Measurements from ENCODE around the gene GPC5. TPM values are rescaled to one million over a fixed set of nuclear protein-coding genes. Genes with fewer than 3 reads are reported as not detected.

The GPC5 gene
- total and polyA plus RNA-seq, 2 of the 13 experiments (the other 11 are each of a cell fraction or from before 2014, with no cell fraction given) = 0.02 to 0.07 TPM

GRCh38 chr13:91776611-91777193, 378.3 kb downstream of the GPC5 start (continued):
- TF ChIP-seq, protein P1, sequence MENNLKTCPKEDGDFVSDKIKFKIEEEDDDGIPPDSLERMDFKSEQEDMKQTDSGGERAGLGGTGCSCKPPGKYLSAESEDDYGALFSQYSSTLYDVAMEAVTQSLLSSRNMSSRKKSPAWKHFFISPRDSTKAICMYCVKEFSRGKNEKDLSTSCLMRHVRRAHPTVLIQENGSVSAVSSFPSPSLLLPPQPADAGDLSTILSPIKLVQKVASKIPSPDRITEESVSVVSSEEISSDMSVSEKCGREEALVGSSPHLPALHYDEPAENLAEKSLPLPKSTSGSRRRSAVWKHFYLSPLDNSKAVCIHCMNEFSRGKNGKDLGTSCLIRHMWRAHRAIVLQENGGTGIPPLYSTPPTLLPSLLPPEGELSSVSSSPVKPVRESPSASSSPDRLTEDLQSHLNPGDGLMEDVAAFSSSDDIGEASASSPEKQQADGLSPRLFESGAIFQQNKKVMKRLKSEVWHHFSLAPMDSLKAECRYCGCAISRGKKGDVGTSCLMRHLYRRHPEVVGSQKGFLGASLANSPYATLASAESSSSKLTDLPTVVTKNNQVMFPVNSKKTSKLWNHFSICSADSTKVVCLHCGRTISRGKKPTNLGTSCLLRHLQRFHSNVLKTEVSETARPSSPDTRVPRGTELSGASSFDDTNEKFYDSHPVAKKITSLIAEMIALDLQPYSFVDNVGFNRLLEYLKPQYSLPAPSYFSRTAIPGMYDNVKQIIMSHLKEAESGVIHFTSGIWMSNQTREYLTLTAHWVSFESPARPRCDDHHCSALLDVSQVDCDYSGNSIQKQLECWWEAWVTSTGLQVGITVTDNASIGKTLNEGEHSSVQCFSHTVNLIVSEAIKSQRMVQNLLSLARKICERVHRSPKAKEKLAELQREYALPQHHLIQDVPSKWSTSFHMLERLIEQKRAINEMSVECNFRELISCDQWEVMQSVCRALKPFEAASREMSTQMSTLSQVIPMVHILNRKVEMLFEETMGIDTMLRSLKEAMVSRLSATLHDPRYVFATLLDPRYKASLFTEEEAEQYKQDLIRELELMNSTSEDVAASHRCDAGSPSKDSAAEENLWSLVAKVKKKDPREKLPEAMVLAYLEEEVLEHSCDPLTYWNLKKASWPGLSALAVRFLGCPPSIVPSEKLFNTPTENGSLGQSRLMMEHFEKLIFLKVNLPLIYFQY (CRISPR knock-in tag; IDR thresholded peaks at IDR 0.05; ENCODE audit: borderline replicate concordance) = no peak
- TF ChIP-seq ATAD3A (CRISPR knock-in tag; IDR thresholded peaks at IDR 0.05) (no peak), ZNF768 (CRISPR knock-in tag; IDR thresholded peaks at IDR 0.05) (no peak), ZNF547 (CRISPR knock-in tag; IDR thresholded peaks at IDR 0.05) (no peak)
- TF ChIP-seq, protein P2, sequence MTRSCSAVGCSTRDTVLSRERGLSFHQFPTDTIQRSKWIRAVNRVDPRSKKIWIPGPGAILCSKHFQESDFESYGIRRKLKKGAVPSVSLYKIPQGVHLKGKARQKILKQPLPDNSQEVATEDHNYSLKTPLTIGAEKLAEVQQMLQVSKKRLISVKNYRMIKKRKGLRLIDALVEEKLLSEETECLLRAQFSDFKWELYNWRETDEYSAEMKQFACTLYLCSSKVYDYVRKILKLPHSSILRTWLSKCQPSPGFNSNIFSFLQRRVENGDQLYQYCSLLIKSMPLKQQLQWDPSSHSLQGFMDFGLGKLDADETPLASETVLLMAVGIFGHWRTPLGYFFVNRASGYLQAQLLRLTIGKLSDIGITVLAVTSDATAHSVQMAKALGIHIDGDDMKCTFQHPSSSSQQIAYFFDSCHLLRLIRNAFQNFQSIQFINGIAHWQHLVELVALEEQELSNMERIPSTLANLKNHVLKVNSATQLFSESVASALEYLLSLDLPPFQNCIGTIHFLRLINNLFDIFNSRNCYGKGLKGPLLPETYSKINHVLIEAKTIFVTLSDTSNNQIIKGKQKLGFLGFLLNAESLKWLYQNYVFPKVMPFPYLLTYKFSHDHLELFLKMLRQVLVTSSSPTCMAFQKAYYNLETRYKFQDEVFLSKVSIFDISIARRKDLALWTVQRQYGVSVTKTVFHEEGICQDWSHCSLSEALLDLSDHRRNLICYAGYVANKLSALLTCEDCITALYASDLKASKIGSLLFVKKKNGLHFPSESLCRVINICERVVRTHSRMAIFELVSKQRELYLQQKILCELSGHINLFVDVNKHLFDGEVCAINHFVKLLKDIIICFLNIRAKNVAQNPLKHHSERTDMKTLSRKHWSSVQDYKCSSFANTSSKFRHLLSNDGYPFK (CRISPR knock-in tag; IDR thresholded peaks at IDR 0.05; ENCODE audit: borderline replicate concordance) = no peak

DNA sequence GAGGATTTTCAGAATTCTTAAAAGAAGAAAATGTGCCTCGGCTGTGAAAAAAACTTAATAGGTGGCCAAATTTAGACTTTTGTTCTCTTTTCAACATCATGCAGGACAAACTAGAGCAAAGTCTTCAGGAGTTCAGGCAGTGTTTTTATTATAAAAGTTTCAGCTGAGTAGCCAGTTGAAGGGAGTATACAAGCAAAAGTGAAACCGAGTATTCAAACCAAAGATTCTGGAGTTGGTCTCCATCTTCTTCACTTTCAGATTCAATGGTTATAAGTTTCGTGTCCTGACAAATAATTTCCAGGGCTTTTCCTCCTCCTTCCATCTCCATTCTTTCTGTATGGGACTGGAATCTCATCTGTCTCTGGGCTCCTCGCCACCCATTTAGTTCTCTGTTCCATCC, 379.7 kb downstream of the GPC5 start:
- FAIRE-seq = no peak
- no peak overlapping the region for H2AFZ ChIP-seq (ENCODE audit: low read length)
- TF ChIP-seq BCL6 (CRISPR knock-in tag; IDR thresholded peaks at IDR 0.05) (no peak), ZFYVE20 (CRISPR knock-in tag; IDR thresholded peaks at IDR 0.05; ENCODE audit: borderline replicate concordance, low read depth) (no peak), RCOR2 (CRISPR knock-in tag; IDR thresholded peaks at IDR 0.05) (no peak), ZNF333 (CRISPR knock-in tag; IDR thresholded peaks at IDR 0.05; ENCODE audit: borderline replicate concordance) (no peak), ZNF777 (CRISPR knock-in tag; IDR thresholded peaks at IDR 0.05) (no peak), DMAP1 (CRISPR knock-in tag; IDR thresholded peaks at IDR 0.05) (no peak), ZBTB21 (CRISPR knock-in tag; IDR thresholded peaks at IDR 0.05) (no peak)
- TF ChIP-seq, protein P3, sequence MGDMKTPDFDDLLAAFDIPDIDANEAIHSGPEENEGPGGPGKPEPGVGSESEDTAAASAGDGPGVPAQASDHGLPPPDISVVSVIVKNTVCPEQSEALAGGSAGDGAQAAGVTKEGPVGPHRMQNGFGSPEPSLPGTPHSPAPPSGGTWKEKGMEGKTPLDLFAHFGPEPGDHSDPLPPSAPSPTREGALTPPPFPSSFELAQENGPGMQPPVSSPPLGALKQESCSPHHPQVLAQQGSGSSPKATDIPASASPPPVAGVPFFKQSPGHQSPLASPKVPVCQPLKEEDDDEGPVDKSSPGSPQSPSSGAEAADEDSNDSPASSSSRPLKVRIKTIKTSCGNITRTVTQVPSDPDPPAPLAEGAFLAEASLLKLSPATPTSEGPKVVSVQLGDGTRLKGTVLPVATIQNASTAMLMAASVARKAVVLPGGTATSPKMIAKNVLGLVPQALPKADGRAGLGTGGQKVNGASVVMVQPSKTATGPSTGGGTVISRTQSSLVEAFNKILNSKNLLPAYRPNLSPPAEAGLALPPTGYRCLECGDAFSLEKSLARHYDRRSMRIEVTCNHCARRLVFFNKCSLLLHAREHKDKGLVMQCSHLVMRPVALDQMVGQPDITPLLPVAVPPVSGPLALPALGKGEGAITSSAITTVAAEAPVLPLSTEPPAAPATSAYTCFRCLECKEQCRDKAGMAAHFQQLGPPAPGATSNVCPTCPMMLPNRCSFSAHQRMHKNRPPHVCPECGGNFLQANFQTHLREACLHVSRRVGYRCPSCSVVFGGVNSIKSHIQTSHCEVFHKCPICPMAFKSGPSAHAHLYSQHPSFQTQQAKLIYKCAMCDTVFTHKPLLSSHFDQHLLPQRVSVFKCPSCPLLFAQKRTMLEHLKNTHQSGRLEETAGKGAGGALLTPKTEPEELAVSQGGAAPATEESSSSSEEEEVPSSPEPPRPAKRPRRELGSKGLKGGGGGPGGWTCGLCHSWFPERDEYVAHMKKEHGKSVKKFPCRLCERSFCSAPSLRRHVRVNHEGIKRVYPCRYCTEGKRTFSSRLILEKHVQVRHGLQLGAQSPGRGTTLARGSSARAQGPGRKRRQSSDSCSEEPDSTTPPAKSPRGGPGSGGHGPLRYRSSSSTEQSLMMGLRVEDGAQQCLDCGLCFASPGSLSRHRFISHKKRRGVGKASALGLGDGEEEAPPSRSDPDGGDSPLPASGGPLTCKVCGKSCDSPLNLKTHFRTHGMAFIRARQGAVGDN (CRISPR knock-in tag; IDR thresholded peaks at IDR 0.05) = no peak

More for the DNA sequence above, 379.7 kb downstream of the GPC5 start:
- ChIA-PET CTCF (ENCODE audit: low intra/inter-chr PET ratio, low total read pairs) (no interaction called here), POLR2A (no interaction called here)
- no peak overlapping the region for H3K4me2 ChIP-seq (ENCODE audit: low read depth, low read length)
- no peak overlapping the region for H3K4me3 ChIP-seq (replicated peaks in 1 of 3; ENCODE audit: insufficient read depth in 1 of 3, low read depth in 2 of 3, low read length in 3 of 3)
- WGBS (ENCODE audit: low lambda C conversion rate) = 13% methylated on average over 4 of the region's 4 CpGs
- H3K9me3 ChIP-seq (ENCODE audit: low read length) = no peaks in the 10 kb centered on the region
- no peaks in the 10 kb centered on the region for H4K20me1 ChIP-seq (ENCODE audit: insufficient read depth, low read length)
- H3K36me3 ChIP-seq (replicated peaks in 1 of 2; ENCODE audit: control insufficient read depth in 1 of 2, insufficient read depth in 2 of 2, low read length in 2 of 2) = no peaks in the 10 kb centered on the region
- DNase-seq (ENCODE audit: low spot score) (no peak), ATAC-seq (no peak)
- H3K27ac ChIP-seq (ENCODE audit: extremely low read length, insufficient read depth, low read length) = no peak overlapping the region
- H3K9ac ChIP-seq (ENCODE audit: insufficient read depth, low read depth, low read length) = no peak overlapping the region
- BruUV-seq (replicated peaks) = no TSS peak
- in situ Hi-C loops (cut with HindIII; ENCODE audit: extremely low pct_ligation_motif_present, low pct_unique_long_range_greater_than_20kb) = no loop called here
- intact Hi-C loops (cut with micrococcal nuclease; ENCODE audit: unreplicated experiment) = no loop called here
- no peaks in the 10 kb centered on the region for H3K4me1 ChIP-seq (ENCODE audit: insufficient read depth, low read length)
- no peaks in the 10 kb centered on the region for H3K79me2 ChIP-seq (ENCODE audit: insufficient read depth, low read length)
- no peaks in the 10 kb centered on the region for H3K27me3 ChIP-seq (ENCODE audit: control insufficient read depth in 1 of 2, insufficient read depth in 2 of 2, low read length in 2 of 2)

Measured in HepG2 (cell line).